A549 (cell line): Measurements from ENCODE around the gene TRIO. TPM values are rescaled to one million over a fixed set of nuclear protein-coding genes. Genes with fewer than 3 reads are reported as not detected.

Experiments used
- ATAC-seq, 2 experiments: fragments of 200-7000 bp in 1 of 2; fragments of >200 bp in 1 of 2; cut with Nextera tagmentation in 1 of 2; cut with Tn5 transposase in 1 of 2; 3 replicates each; pipeline versions ENCODE4 v1.8.0 to v1.9.1; 2018 to 2020; ENCODE audit warnings: mild to moderate bottlenecking in 1 of 2, moderate library complexity in 1 of 2
- CTCF ChIA-PET: fragments of 300-600 bp; sonication (Branson Sonifier 250); formaldehyde crosslinking; extraction: SDS; loops from one replicate; lab custom pipeline; 2021; ENCODE audit warnings: antibody characterized with exemption, inconsistent platforms; lab: Yijun Ruan, JAX
- POLR2A ChIA-PET: fragments of 350-600 bp; formaldehyde crosslinking; extraction: SDS; loops from one replicate; lab custom pipeline; 2021; ENCODE audit warnings: antibody characterized with exemption, inconsistent platforms; lab: Yijun Ruan, JAX
- DNase-seq, 2 experiments: peaks; one replicate each; pipeline versions ENCODE4 v3.0.0 to v3.0.0-alpha.2; 2011 to 2016; ENCODE audit warnings: low read depth in 1 of 2, low spot score in 1 of 2
- FAIRE-seq: peaks from 2 replicates; lab custom pipeline; 2011; peaks lifted over from hg19 to GRCh38; lab: Jason Lieb, UNC
- H3K27ac ChIP-seq, 2 experiments: fragments of >200 bp; sonication (Bioruptor Twin); formaldehyde crosslinking; 3 replicates each; pipeline ENCODE4 v1.5.1; 2016 to 2017
- H3K4me1 ChIP-seq: fragments of >200 bp; sonication (Bioruptor Twin); formaldehyde crosslinking; 3 replicates; pipeline ENCODE4 v1.6.1; 2016
- H3K4me2 ChIP-seq: fragments of >200 bp; sonication (Bioruptor Twin); formaldehyde crosslinking; 3 replicates; pipeline ENCODE4 v1.6.1; 2016
- H3K4me3 ChIP-seq: fragments of >200 bp; sonication (Bioruptor Twin); formaldehyde crosslinking; 3 replicates; pipeline ENCODE4 v1.5.1; 2016
- H3K9me3 ChIP-seq: fragments of >200 bp; sonication (Bioruptor Twin); formaldehyde crosslinking; 3 replicates; pipeline ENCODE4 v1.6.1; 2016
- BHLHE40 ChIP-seq: IDR thresholded peaks from 2 replicates; pipeline ENCODE4 v1.6.1; 2012; ENCODE audit warnings: low read depth, low read length, inconsistent platforms
- CBX2 ChIP-seq: fragments of 200-600 bp; sonication (generic); IDR thresholded peaks from 2 replicates; pipeline ENCODE4 v1.6.1; 2016; ENCODE audit warnings: low read depth, mild to moderate bottlenecking, borderline replicate concordance
- CBX8 ChIP-seq: fragments of 200-600 bp; sonication (generic); IDR thresholded peaks from 2 replicates; pipeline ENCODE4 v1.6.1; 2016
- CEBPB ChIP-seq, 2 experiments: fragments of >200 bp in 1 of 2; sonication (Bioruptor Twin) in 1 of 2; formaldehyde crosslinking in 1 of 2; IDR thresholded peaks; 2 replicates each; pipeline ENCODE4 v1.6.1; 2012 to 2016
- CHD4 ChIP-seq: fragments of 200-600 bp; sonication (generic); IDR thresholded peaks from 2 replicates; pipeline ENCODE4 v1.6.1; 2016; ENCODE audit warnings: antibody characterized with exemption, mild to moderate bottlenecking, borderline replicate concordance
- FOSL2 ChIP-seq, 2 experiments: fragments of 450-650 bp in 1 of 2; fragments of >200 bp in 1 of 2; sonication (Bioruptor Twin) in 1 of 2; formaldehyde crosslinking; IDR thresholded peaks; 2 replicates each; pipeline versions ENCODE4 v1.5.0 to v1.6.1; 2016 to 2020; ENCODE audit warnings: mild to moderate bottlenecking in 1 of 2, moderate library complexity in 1 of 2
- GATA3 ChIP-seq: IDR thresholded peaks from 2 replicates; pipeline ENCODE4 v1.6.1; 2012; ENCODE audit warnings: borderline replicate concordance
- HDAC2 ChIP-seq: fragments of 200-600 bp; sonication (generic); IDR thresholded peaks from 2 replicates; pipeline ENCODE4 v1.6.1; 2016
- HOXB13 ChIP-seq: fragments of 250-450 bp; sonication (Bioruptor Pico); IDR thresholded peaks from 2 replicates; pipeline ENCODE4 v1.5.0; 2020; ENCODE audit warnings: low read depth, mild to moderate bottlenecking, moderate library complexity
- KDM1A ChIP-seq: fragments of 200-600 bp; sonication (generic); IDR thresholded peaks from 2 replicates; pipeline ENCODE4 v1.6.1; 2016; ENCODE audit warnings: low read depth, mild to moderate bottlenecking
- KDM5A ChIP-seq: fragments of 200-600 bp; sonication (generic); IDR thresholded peaks from 2 replicates; pipeline ENCODE4 v1.6.1; 2016; ENCODE audit warnings: antibody characterized with exemption, mild to moderate bottlenecking
- NR3C1 ChIP-seq: fragments of >200 bp; sonication (Bioruptor Twin); formaldehyde crosslinking; IDR thresholded peaks from 3 replicates; pipeline ENCODE4 v1.6.1; 2017
- PHF8 ChIP-seq: fragments of 200-600 bp; sonication (generic); IDR thresholded peaks from 2 replicates; pipeline ENCODE4 v1.6.1; 2016; ENCODE audit warnings: low read depth, mild to moderate bottlenecking, antibody characterized with exemption, moderate library complexity, borderline replicate concordance
- POLR2AphosphoS2 ChIP-seq: conservative IDR thresholded peaks from 2 replicates; pipeline ENCODE4 v1.6.1; 2012; ENCODE audit warnings: low read length, improper control_type of control experiment, inconsistent platforms
- RAD21 ChIP-seq, 2 experiments: fragments of >200 bp in 1 of 2; sonication (Bioruptor Twin) in 1 of 2; formaldehyde crosslinking in 1 of 2; IDR thresholded peaks in 1 of 2; conservative IDR thresholded peaks in 1 of 2; 2 replicates in 1 of 2; 3 replicates in 1 of 2; pipeline ENCODE4 v1.6.1; 2012 to 2018; ENCODE audit warnings: inconsistent platforms in 1 of 2
- RARB ChIP-seq: fragments of 250-450 bp; sonication (Bioruptor Pico); IDR thresholded peaks from 2 replicates; pipeline ENCODE4 v1.8.0; 2021; ENCODE audit warnings: mild to moderate bottlenecking, moderate library complexity
- ZFP36 ChIP-seq: fragments of 450-650 bp; IDR thresholded peaks from 2 replicates; pipeline ENCODE4 v1.6.1; 2014; ENCODE audit warnings: borderline replicate concordance; ENCODE audit not compliant: partially characterized antibody
- ZNF302 ChIP-seq: fragments of 250-450 bp; sonication (Bioruptor Pico); IDR thresholded peaks from 2 replicates; pipeline ENCODE4 v1.9.0; 2021; ENCODE audit warnings: inconsistent platforms, mild to moderate bottlenecking, moderate library complexity
- WGBS: methylation state at CpG from one replicate; pipeline ENCODE4 v1.1.6; 2017; ENCODE audit errors: missing lambda C conversion rate; 5-methylcytosine and 5-hydroxymethylcytosine counted together
- polyA plus RNA-seq, 4 experiments: library from polyadenylated mRNA; depleted of rRNA in 3 of 4; stranded (reverse); fragments of >200 nt; fragmentation: RNase III in 1 of 4; extraction: RNeasy Plus Mini Kit Qiagen cat#74134 plus additional on column Dnase treatment in 1 of 4; gene quantifications; 2 replicates in 3 of 4; 3 replicates in 1 of 4; pipeline ENCODE4 v1.2.3, GENCODE V29; 2011 to 2017
- TF ChIP-seq, protein P1 (sequence below): fragments of >200 bp; sonication (Bioruptor Twin); formaldehyde crosslinking; IDR thresholded peaks from 2 replicates; pipeline ENCODE4 v1.6.1; 2016
- TF ChIP-seq, protein P2 (sequence below): fragments of 450-650 bp; IDR thresholded peaks from 2 replicates; pipeline ENCODE4 v1.6.1; 2014; ENCODE audit warnings: antibody characterized with exemption
- TF ChIP-seq, protein P3 (sequence below): IDR thresholded peaks from 2 replicates; pipeline ENCODE4 v1.6.1; 2012

TRIO gene
- polyA plus RNA-seq, 2 of the 4 experiments (the other 2 are of a cell fraction) = 47.5 to 79.0 TPM

DNA sequence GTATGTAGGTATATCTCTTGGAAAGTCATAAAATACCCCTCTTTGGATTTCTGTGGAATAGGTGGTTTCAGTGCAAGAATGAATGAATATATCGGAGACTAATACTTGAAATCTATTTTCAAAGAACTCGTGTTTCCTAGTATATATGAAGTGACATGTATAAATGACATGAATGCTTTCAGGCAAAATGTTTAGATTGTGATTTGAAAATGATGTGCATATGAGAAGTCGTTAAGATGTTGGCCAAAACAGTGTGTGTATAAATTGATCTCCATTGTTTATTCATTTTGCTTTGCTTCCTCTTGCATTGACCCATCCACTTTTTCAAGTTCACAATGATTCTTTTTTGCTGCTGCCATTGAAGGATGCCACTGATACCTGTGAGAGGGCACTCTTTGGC is 8.3 kb downstream of the TRIO start:
- FAIRE-seq (no peak), ATAC-seq (no peak), DNase-seq (no peak)
- POLR2A ChIA-PET = interaction anchor here (0.6 kb wide), 1 partner anchor 39 kb away, joined by 3 read pairs; no protein-coding TSS in a partner anchor
- no peaks in the 10 kb centered on the region for H3K9me3 ChIP-seq
- TF ChIP-seq KDM1A (no peak), FOSL2 (IDR thresholded peaks at IDR 0.05) (no peak), FOSL2 (CRISPR knock-in tag; IDR thresholded peaks at IDR 0.05) (no peak), CBX8 (no peak), CEBPB (IDR thresholded peaks at IDR 0.05) (no peak), CHD4 (no peak), ZNF302 (CRISPR knock-in tag) (no peak), NR3C1 (no peak), CBX2 (no peak), HDAC2 (no peak), GATA3 (no peak), RAD21 (conservative IDR thresholded peaks at IDR 0.05 in 1 of 2, IDR thresholded peaks at IDR 0.05 in 1 of 2) (no peak), ZFP36 (no peak)
- TF ChIP-seq, protein P1, sequence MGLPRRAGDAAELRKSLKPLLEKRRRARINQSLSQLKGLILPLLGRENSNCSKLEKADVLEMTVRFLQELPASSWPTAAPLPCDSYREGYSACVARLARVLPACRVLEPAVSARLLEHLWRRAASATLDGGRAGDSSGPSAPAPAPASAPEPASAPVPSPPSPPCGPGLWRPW = no peak
- 73% methylated on average over 3 of the region's 3 CpGs for WGBS
- H3K27ac ChIP-seq = no peak overlapping the region
- no peak overlapping the region for H3K4me2 ChIP-seq
- no peak overlapping the region for H3K4me3 ChIP-seq
- H3K4me1 ChIP-seq = peaks cover 91% of the 10 kb centered on the region
- CTCF ChIA-PET = no interaction called here

DNA sequence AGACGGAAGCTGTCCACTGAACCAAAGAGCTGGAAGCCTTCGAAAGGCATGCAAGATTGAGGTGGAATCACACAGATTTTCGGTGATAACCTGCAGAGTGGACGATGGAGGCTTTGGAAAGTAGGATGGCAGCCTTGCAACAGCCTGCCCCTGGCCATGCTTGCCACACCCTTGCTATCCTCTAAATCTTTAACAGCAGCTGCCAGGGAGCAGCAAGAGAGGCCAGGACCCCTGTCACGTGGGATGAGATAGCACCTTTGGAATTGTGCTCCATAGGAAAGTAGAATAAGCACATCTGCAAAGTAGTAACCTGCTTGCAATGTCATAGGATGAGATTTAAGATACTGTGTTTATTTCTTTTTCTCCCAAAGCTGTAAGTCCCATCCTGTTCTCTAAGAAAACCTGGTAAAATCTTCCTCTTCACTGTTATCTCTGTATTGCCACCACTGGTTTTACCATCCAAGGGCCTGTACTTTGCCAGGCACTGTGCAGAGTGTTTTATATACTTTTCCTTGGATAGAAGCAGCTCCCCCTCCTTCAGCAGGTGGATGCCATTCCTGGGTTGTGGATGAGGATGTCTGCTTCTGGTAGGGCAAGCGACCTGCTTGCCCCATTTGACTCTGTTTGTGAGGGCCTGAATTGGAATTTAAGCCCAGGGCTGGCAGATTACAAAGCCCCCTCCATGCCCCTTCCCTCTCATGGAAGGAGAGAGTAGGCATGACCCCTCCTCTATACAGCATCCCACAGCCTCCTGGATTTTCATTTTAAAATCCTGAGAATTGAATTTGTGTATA is 10.1 kb downstream of the TRIO start:
- ATAC-seq (peak; percentile 22 to 42; a peak in 3 of 6 replicates), DNase-seq (peak in 1 of 2 experiments; percentile 44), FAIRE-seq (no peak)
- 36% methylated on average over 6 of the region's 6 CpGs for WGBS
- Histone ChIP-seq H3K27ac (peak overlapping the region; percentile 59 to 82), H3K9me3 (no peaks in the 10 kb centered on the region), H3K4me3 (no peak overlapping the region), H3K4me1 (peaks cover 85% of the 10 kb centered on the region), H3K4me2 (peak overlapping the region; percentile 82)
- POLR2A ChIA-PET = interaction anchor here (1.4 kb wide), 1 partner anchor 32 kb away, joined by 3 read pairs; no protein-coding TSS in a partner anchor
- TF ChIP-seq, protein P2, sequence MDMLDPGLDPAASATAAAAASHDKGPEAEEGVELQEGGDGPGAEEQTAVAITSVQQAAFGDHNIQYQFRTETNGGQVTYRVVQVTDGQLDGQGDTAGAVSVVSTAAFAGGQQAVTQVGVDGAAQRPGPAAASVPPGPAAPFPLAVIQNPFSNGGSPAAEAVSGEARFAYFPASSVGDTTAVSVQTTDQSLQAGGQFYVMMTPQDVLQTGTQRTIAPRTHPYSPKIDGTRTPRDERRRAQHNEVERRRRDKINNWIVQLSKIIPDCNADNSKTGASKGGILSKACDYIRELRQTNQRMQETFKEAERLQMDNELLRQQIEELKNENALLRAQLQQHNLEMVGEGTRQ = peak; percentile 56; the same call in 1 of the 2 replicates
- no peak for TF ChIP-seq KDM5A
- TF ChIP-seq, protein P3, sequence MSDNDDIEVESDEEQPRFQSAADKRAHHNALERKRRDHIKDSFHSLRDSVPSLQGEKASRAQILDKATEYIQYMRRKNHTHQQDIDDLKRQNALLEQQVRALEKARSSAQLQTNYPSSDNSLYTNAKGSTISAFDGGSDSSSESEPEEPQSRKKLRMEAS = no peak
- CTCF ChIA-PET = interaction anchor here (0.7 to 4.3 kb wide), 10 partner anchors 11 to 198 kb away, joined by 3 to 23 read pairs (median 4); partner anchors contain the start of gene TRIO

DNA sequence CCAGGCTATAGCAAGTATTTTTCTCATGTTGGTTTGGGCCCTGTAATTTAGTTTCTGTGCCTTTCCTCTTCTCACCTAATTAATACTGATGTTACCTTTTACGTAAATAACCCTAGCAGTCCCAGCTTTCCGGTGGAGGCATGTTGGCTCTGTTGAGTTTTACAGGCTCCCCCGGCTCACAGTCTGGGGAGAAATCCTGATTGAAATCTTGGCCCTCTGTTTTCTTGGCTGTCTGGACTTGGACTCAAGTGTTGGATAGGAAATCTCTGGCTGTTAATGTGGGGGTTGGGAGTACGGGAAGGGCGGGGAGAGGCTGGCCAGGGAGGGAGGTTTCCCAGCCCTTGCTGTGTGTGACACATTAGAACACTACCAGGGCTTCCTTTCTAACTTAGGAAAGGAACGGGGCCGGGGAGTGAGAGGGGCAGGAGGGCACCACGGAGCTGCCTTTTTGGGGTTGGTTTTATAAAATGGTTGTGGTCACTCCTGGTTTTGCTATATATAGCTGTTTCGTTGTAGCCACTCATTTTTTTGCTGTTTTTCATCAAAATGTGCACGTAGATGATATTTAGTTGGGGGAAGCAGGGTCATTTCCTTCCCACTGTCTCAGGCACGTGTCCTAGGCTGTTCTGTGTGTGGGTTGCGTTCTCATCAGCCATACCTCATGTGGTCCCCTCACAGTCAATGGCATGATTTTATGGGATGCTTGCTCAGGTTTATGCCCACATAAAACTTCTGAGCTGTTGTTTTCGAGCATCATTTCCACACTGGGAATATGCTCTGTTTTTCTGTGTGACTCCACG is 11.0 kb downstream of the TRIO start:
- Histone ChIP-seq H3K4me2 (peak overlapping the region; percentile 82), H3K4me3 (peak overlapping the region; percentile 6; the same call in 1 of the 3 replicates), H3K27ac (peak overlapping the region; percentile 59 to 82), H3K9me3 (no peaks in the 10 kb centered on the region), H3K4me1 (peaks cover 85% of the 10 kb centered on the region)
- CTCF ChIA-PET = interaction anchor here (0.7 to 4.3 kb wide), 13 partner anchors 9 to 167 kb away, joined by 3 to 23 read pairs (median 4); partner anchors contain the start of gene TRIO
- ATAC-seq (peak; percentile 35 to 64; a peak in 4 of 6 replicates), FAIRE-seq (no peak), DNase-seq (peak in 1 of 2 experiments; percentile 57)
- TF ChIP-seq POLR2AphosphoS2 (peak; percentile 61; the same call in 1 of the 2 replicates), BHLHE40 (no peak), PHF8 (no peak), HOXB13 (CRISPR knock-in tag) (no peak), CHD4 (no peak), RARB (CRISPR knock-in tag) (no peak), CBX2 (no peak), CBX8 (no peak)
- TF ChIP-seq, protein P1 = no peak
- TF ChIP-seq, protein P3 = peak; percentile 50; the same call in 1 of the 2 replicates
- WGBS = 20% methylated on average over 14 of the region's 14 CpGs
- POLR2A ChIA-PET = interaction anchor here (0.9 to 1.4 kb wide), 3 partner anchors 10 to 36 kb away, joined by 3 read pairs; no protein-coding TSS in a partner anchor
